Astrocyte (in vitro differentiated cells and primary cell): ENCODE data around the gene MED13L.

Source experiments
- CTCF ChIP-seq: IDR thresholded peaks from 2 replicates; pipeline ENCODE4 v1.5.1; 2011; ENCODE audit warnings: low read depth, mild to moderate bottlenecking, inconsistent platforms, low read length, moderate library complexity; ENCODE audit not compliant: insufficient read depth
- EZH2 ChIP-seq: IDR thresholded peaks from 2 replicates; pipeline ENCODE4 v1.6.1; 2012; ENCODE audit warnings: mild to moderate bottlenecking, low read length, inconsistent platforms; ENCODE audit not compliant: insufficient read depth

- TF ChIP-seq CTCF = no peak
- no peak for TF ChIP-seq EZH2
Measured at GRCh38 chr12:116138364-116138763, 139.1 kb downstream of the MED13L start.
